GM23338 (cell line): ENCODE data around the gene DLG2. TPM values are rescaled to one million over a fixed set of nuclear protein-coding genes. Genes with fewer than 3 reads are reported as not detected.

Source experiments
- ATAC-seq: fragments of 200-7000 bp; cut with Tn5 transposase; 3 replicates; pipeline ENCODE4 v1.9.1; 2020
- DNase-seq: peaks from one replicate; pipeline ENCODE4 v3.0.0-alpha.2; 2015; ENCODE audit warnings: low spot score
- H2AFZ ChIP-seq: fragments of 200-600 bp; sonication (generic); 2 replicates; pipeline ENCODE4 v1.8.0; 2016; ENCODE audit warnings: antibody characterized with exemption, mild to moderate bottlenecking, moderate library complexity
- H3F3A ChIP-seq: fragments of 200-600 bp; sonication (generic); replicated peaks from 2 replicates; pipeline ENCODE4 v1.8.0; 2017; ENCODE audit warnings: antibody characterized with exemption, mixed run types, low read depth
- H3K27ac ChIP-seq: fragments of 200-600 bp; sonication (generic); 2 replicates; pipeline ENCODE4 v1.6.1; 2016; ENCODE audit warnings: low read depth
- H3K27me3 ChIP-seq: fragments of 200-600 bp; sonication (generic); 2 replicates; pipeline ENCODE4 v1.8.0; 2016; ENCODE audit warnings: mild to moderate bottlenecking, mixed run types, moderate library complexity; ENCODE audit not compliant: insufficient read depth
- H3K36me3 ChIP-seq: fragments of 200-600 bp; sonication (generic); 2 replicates; pipeline ENCODE4 v1.8.0; 2016; ENCODE audit warnings: mild to moderate bottlenecking; ENCODE audit not compliant: insufficient read depth
- H3K4me1 ChIP-seq: fragments of 200-600 bp; sonication (generic); 2 replicates; pipeline ENCODE4 v1.8.0; 2016; ENCODE audit warnings: mild to moderate bottlenecking, moderate library complexity; ENCODE audit not compliant: insufficient read depth
- H3K4me2 ChIP-seq: fragments of 200-600 bp; sonication (generic); 2 replicates; pipeline ENCODE4 v1.7.1; 2017; ENCODE audit warnings: mixed run types
- H3K4me3 ChIP-seq: fragments of 200-600 bp; sonication (generic); 2 replicates; pipeline ENCODE4 v1.6.1; 2016; ENCODE audit warnings: mixed run types
- H3K79me2 ChIP-seq: fragments of 200-600 bp; sonication (generic); replicated peaks from 2 replicates; pipeline ENCODE4 v1.8.0; 2017; ENCODE audit warnings: mild to moderate bottlenecking; ENCODE audit not compliant: insufficient read depth
- H3K9me2 ChIP-seq: fragments of 200-600 bp; sonication (generic); 2 replicates; pipeline ENCODE4 v1.8.0; 2017; ENCODE audit not compliant: insufficient read depth
- H4K20me1 ChIP-seq: fragments of 200-600 bp; sonication (generic); replicated peaks from 2 replicates; pipeline ENCODE4 v1.8.0; 2017; ENCODE audit warnings: mild to moderate bottlenecking; ENCODE audit not compliant: insufficient read depth
- H3K27ac Mint-ChIP-seq: 2 replicates; pipeline ENCODE4 v1.8.0; 2020; ENCODE audit warnings: inconsistent platforms, mild to moderate bottlenecking, moderate library complexity, mixed read lengths
- H3K27me3 Mint-ChIP-seq: 3 replicates; pipeline ENCODE4 v1.8.0; 2022; ENCODE audit warnings: low read depth, mild to moderate bottlenecking, moderate library complexity, mixed read lengths, inconsistent platforms; ENCODE audit not compliant: insufficient read depth, poor library complexity
- H3K36me3 Mint-ChIP-seq: 3 replicates; pipeline ENCODE4 v1.8.0; 2021; ENCODE audit warnings: low read depth, mild to moderate bottlenecking, inconsistent platforms, moderate library complexity, mixed read lengths
- H3K4me1 Mint-ChIP-seq: 3 replicates; pipeline ENCODE4 v1.8.0; 2020; ENCODE audit warnings: mild to moderate bottlenecking, inconsistent platforms, mixed read lengths
- H3K4me3 Mint-ChIP-seq: 3 replicates; pipeline ENCODE4 v1.8.0; 2021; ENCODE audit warnings: moderate library complexity, mild to moderate bottlenecking, inconsistent platforms, mixed read lengths
- H3K9me3 Mint-ChIP-seq: 3 replicates; pipeline ENCODE4 v1.8.0; 2020; ENCODE audit warnings: moderate library complexity, mild to moderate bottlenecking, inconsistent platforms, mixed read lengths
- CREB1 ChIP-seq: fragments of 250-450 bp; sonication (Bioruptor Pico); IDR thresholded peaks from 2 replicates; pipeline ENCODE4 v1.5.0; 2020; ENCODE audit warnings: low read depth, mild to moderate bottlenecking, moderate library complexity
- CTCF ChIP-seq, 2 experiments: fragments of 200-600 bp in 1 of 2; sonication (generic) in 1 of 2; conservative IDR thresholded peaks; 2 replicates each; pipeline versions ENCODE4 v1.5.1 to v1.6.1; 2016 to 2017; ENCODE audit warnings: antibody characterized with exemption in 2 of 2, low read depth in 2 of 2, mild to moderate bottlenecking in 2 of 2, moderate library complexity in 1 of 2
- ETS1 ChIP-seq: IDR thresholded peaks from 2 replicates; pipeline ENCODE4 v1.6.1; 2016; ENCODE audit warnings: antibody characterized with exemption
- EZH2 ChIP-seq: fragments of 200-600 bp; sonication (generic); IDR thresholded peaks from one replicate; pipeline ENCODE4 v1.8.0; 2017; ENCODE audit warnings: antibody characterized with exemption, mild to moderate bottlenecking, low read depth; ENCODE audit not compliant: unreplicated experiment
- EZH2phosphoT487 ChIP-seq: fragments of 200-600 bp; sonication (generic); IDR thresholded peaks from one replicate; pipeline ENCODE4 v1.8.1; 2018; ENCODE audit warnings: antibody characterized with exemption; ENCODE audit not compliant: unreplicated experiment
- JUNB ChIP-seq: IDR thresholded peaks from one replicate; pipeline ENCODE4 v1.6.1; 2016; ENCODE audit warnings: antibody characterized with exemption; ENCODE audit not compliant: unreplicated experiment
- POLR2AphosphoS5 ChIP-seq: IDR thresholded peaks from 2 replicates; pipeline ENCODE4 v1.6.1; 2016; ENCODE audit warnings: antibody characterized with exemption, low read depth
- REST ChIP-seq: IDR thresholded peaks from one replicate; pipeline ENCODE4 v1.6.1; 2018; ENCODE audit warnings: antibody characterized with exemption; ENCODE audit not compliant: unreplicated experiment
- STAT1 ChIP-seq: IDR thresholded peaks from one replicate; pipeline ENCODE4 v1.6.1; 2016; ENCODE audit warnings: antibody characterized with exemption; ENCODE audit not compliant: unreplicated experiment
- ZNF114 ChIP-seq: fragments of 250-450 bp; sonication (Bioruptor Pico); IDR thresholded peaks from 2 replicates; pipeline ENCODE4 v1.5.0; 2020; ENCODE audit warnings: mild to moderate bottlenecking, moderate library complexity
- ZNF331 ChIP-seq: fragments of 250-450 bp; sonication (Bioruptor Pico); IDR thresholded peaks from 2 replicates; pipeline ENCODE4 v1.5.0; 2020; ENCODE audit warnings: low read depth, mild to moderate bottlenecking, moderate library complexity
- ZNF462 ChIP-seq: fragments of 250-450 bp; sonication (Bioruptor Pico); IDR thresholded peaks from 2 replicates; pipeline ENCODE4 v1.5.0; 2020; ENCODE audit warnings: mild to moderate bottlenecking, moderate library complexity
- polyA plus RNA-seq: library from polyadenylated mRNA; unstranded; fragments of >200 nt; fragmentation: Nextera tagmentation; extraction: Ambion mirVana; gene quantifications from 2 replicates; pipeline ENCODE4 v1.2.1, GENCODE V29; 2016
- total RNA-seq: library from RNA; depleted of rRNA; stranded (reverse); fragments of >200 nt; shearing (Covaris generic); gene quantifications from 2 replicates; pipeline ENCODE4 v1.2.3, GENCODE V29; 2014

The DLG2 gene
- total and polyA plus RNA-seq, 2 experiments from 2014 or later, result 19.8 to 21.5 TPM

GRCh38 chr11:84894666-84895065, 732.5 kb downstream of the DLG2 start (continued):
- no peak for TF ChIP-seq REST
- TF ChIP-seq EZH2phosphoT487, result no peak
- TF ChIP-seq POLR2AphosphoS5, result no peak

- no peak overlapping the region for H3K4me2 ChIP-seq
- Mint-ChIP-seq H3K4me1 (no peaks in the 10 kb centered on the region), H3K27me3 (no peaks in the 10 kb centered on the region), H3K4me3 (no peak overlapping the region), H3K27ac (no peak overlapping the region), H3K9me3 (no peaks in the 10 kb centered on the region), H3K36me3 (no peaks in the 10 kb centered on the region)
- no peaks in the 10 kb centered on the region for H3K4me1 ChIP-seq
- TF ChIP-seq ZNF462 (CRISPR knock-in tag), result no peak
- no peak for TF ChIP-seq EZH2
- no peak for TF ChIP-seq STAT1
- no peak for TF ChIP-seq JUNB
- no peak for TF ChIP-seq EZH2phosphoT487
- TF ChIP-seq ZNF114 (CRISPR knock-in tag), result no peak
- TF ChIP-seq POLR2AphosphoS5, result no peak
- TF ChIP-seq CREB1 (CRISPR knock-in tag), result no peak
- TF ChIP-seq ETS1, result no peak
- no peak for TF ChIP-seq ZNF331 (CRISPR knock-in tag)
- no peak for TF ChIP-seq CTCF (conservative IDR thresholded peaks at IDR 0.05; ENCODE audit: low read depth in 2 of 2)
- H3F3A ChIP-seq, result no peaks in the 10 kb centered on the region
- no peaks in the 10 kb centered on the region for H4K20me1 ChIP-seq
- no peak overlapping the region for H2AFZ ChIP-seq
- no peaks in the 10 kb centered on the region for H3K79me2 ChIP-seq
- ATAC-seq, result no peak
- H3K27ac ChIP-seq, result no peak overlapping the region
- H3K9me2 ChIP-seq, result peaks cover 2% of the 10 kb centered on the region; the same call in 1 of the 2 replicates
- H3K27me3 ChIP-seq, result no peaks in the 10 kb centered on the region
- no peaks in the 10 kb centered on the region for H3K36me3 ChIP-seq
- DNase-seq, result peak; percentile 32
- H3K4me3 ChIP-seq, result no peak overlapping the region
These were observed 736.5 kb downstream of the DLG2 start for GRCh38 chr11:84890676-84891075.
